Memory B cell (primary cell): ENCODE measurements around the gene KAT14.
"Not testable (repeated sequence)": the region's sequence is repeated elsewhere in the genome, so short reads cannot be mapped to it uniquely, and the experiment has no call there.

Experiments used
- ATAC-seq: fragments of 150-1000 bp; cut with Tn5 transposase; 2 replicates; pipeline ENCODE4 v1.10.0; 2021; ENCODE audit warnings: low read depth, mild to moderate bottlenecking, moderate library complexity
- DNase-seq, 2 donors: peaks; one replicate each; pipeline ENCODE4 v3.0.0; 2022; ENCODE audit warnings: low spot score in 2 of 2
- H3K27ac Mint-ChIP-seq: one replicate; pipeline ENCODE4 v1.8.0; 2022; ENCODE audit warnings: mild to moderate bottlenecking, moderate library complexity, mixed read lengths
- H3K27me3 Mint-ChIP-seq: one replicate; pipeline ENCODE4 v1.8.0; 2022; ENCODE audit warnings: mixed read lengths
- H3K36me3 Mint-ChIP-seq: one replicate; pipeline ENCODE4 v1.8.0; 2022; ENCODE audit warnings: mild to moderate bottlenecking, mixed read lengths
- H3K4me1 Mint-ChIP-seq: one replicate; pipeline ENCODE4 v1.8.0; 2022; ENCODE audit warnings: mixed read lengths
- H3K4me3 Mint-ChIP-seq: one replicate; pipeline ENCODE4 v1.8.0; 2022; ENCODE audit warnings: mild to moderate bottlenecking, moderate library complexity, mixed read lengths
- H3K9me3 Mint-ChIP-seq: one replicate; pipeline ENCODE4 v1.8.0; 2022; ENCODE audit warnings: mixed read lengths

KAT14 gene

GRCh38 chr20:18137412-18138265 lies at the start of gene KAT14, which contains the start of gene PET117:
Gene KAT14 (plus strand): TSS chr20:18137863. CDS start chr20:18142661, 4,798 bp downstream.
Gene PET117 (plus strand): TSS chr20:18137863. CDS start chr20:18137956, 93 bp downstream.
- Mint-ChIP-seq H3K4me3 (peak within 1 kb of the TSS; percentile 89), H3K27me3 (no peaks in the 10 kb centered on the region), H3K9me3 (no peaks in the 10 kb centered on the region), H3K4me1 (peaks cover 29% of the 10 kb centered on the region), H3K36me3 (peaks cover 7% of the 10 kb centered on the region), H3K27ac (peak within 1 kb of the TSS; percentile 92)
- peak; percentile 86 for ATAC-seq
- peak; percentile 91 to 97 for DNase-seq

GRCh38 chr20:18088298-18088697 lies 49.4 kb upstream of the KAT14 start:
- not testable (repeated sequence) for DNase-seq, H3K27me3 Mint-ChIP-seq, H3K9me3 Mint-ChIP-seq, ATAC-seq, H3K4me1 Mint-ChIP-seq, H3K27ac Mint-ChIP-seq, H3K36me3 Mint-ChIP-seq, H3K4me3 Mint-ChIP-seq

GRCh38 chr20:18088841-18089240 lies 48.8 kb upstream of the KAT14 start:
- not testable (repeated sequence) for ATAC-seq, H3K4me1 Mint-ChIP-seq, H3K9me3 Mint-ChIP-seq

GRCh38 chr20:18090044-18090443 lies 47.6 kb upstream of the KAT14 start:
- no peak for ATAC-seq
- no peak overlapping the region for H3K27ac Mint-ChIP-seq
- H3K27me3 Mint-ChIP-seq = peaks cover 8% of the 10 kb centered on the region

More at GRCh38 chr20:18088841-18089240, 48.8 kb upstream of the KAT14 start:
- not testable (repeated sequence) for H3K4me3 Mint-ChIP-seq, H3K36me3 Mint-ChIP-seq, H3K27ac Mint-ChIP-seq, DNase-seq, H3K27me3 Mint-ChIP-seq

GRCh38 chr20:18090477-18090876 lies 47.2 kb upstream of the KAT14 start:
- no peak overlapping the region for H3K4me3 Mint-ChIP-seq
- H3K4me1 Mint-ChIP-seq = no peaks in the 10 kb centered on the region
- H3K36me3 Mint-ChIP-seq = no peaks in the 10 kb centered on the region
- ATAC-seq (no peak), DNase-seq (no peak)
- peaks cover 8% of the 10 kb centered on the region for H3K27me3 Mint-ChIP-seq
- peaks cover 2% of the 10 kb centered on the region for H3K9me3 Mint-ChIP-seq
- no peak overlapping the region for H3K27ac Mint-ChIP-seq

More at GRCh38 chr20:18090044-18090443, 47.6 kb upstream of the KAT14 start:
- Mint-ChIP-seq H3K4me1 (no peaks in the 10 kb centered on the region), H3K9me3 (peaks cover 2% of the 10 kb centered on the region), H3K36me3 (no peaks in the 10 kb centered on the region), H3K4me3 (no peak overlapping the region)
- DNase-seq = no peak

- DNase-seq (no peak), ATAC-seq (no peak)
- Mint-ChIP-seq H3K9me3 (peaks cover 2% of the 10 kb centered on the region), H3K4me3 (no peak overlapping the region), H3K36me3 (no peaks in the 10 kb centered on the region), H3K27me3 (peaks cover 7% of the 10 kb centered on the region), H3K4me1 (no peaks in the 10 kb centered on the region), H3K27ac (no peak overlapping the region)
Measured at GRCh38 chr20:18091623-18092022, 46.0 kb upstream of the KAT14 start.

GRCh38 chr20:18092890-18093289 lies 44.8 kb upstream of the KAT14 start:
- Mint-ChIP-seq H3K4me1 (no peaks in the 10 kb centered on the region), H3K36me3 (no peaks in the 10 kb centered on the region), H3K27me3 (peaks cover 7% of the 10 kb centered on the region), H3K9me3 (peaks cover 2% of the 10 kb centered on the region), H3K27ac (no peak overlapping the region), H3K4me3 (no peak overlapping the region)
- DNase-seq (no peak), ATAC-seq (no peak)

- Mint-ChIP-seq H3K4me3 (no peak overlapping the region), H3K27me3 (peaks cover 7% of the 10 kb centered on the region), H3K9me3 (peaks cover 1% of the 10 kb centered on the region), H3K27ac (no peak overlapping the region), H3K36me3 (no peaks in the 10 kb centered on the region), H3K4me1 (no peaks in the 10 kb centered on the region)
- ATAC-seq (no peak), DNase-seq (no peak)
Measured at GRCh38 chr20:18093388-18093787, 44.3 kb upstream of the KAT14 start.

- Mint-ChIP-seq H3K27me3 (peaks cover 7% of the 10 kb centered on the region), H3K4me1 (no peaks in the 10 kb centered on the region), H3K36me3 (no peaks in the 10 kb centered on the region), H3K9me3 (no peaks in the 10 kb centered on the region), H3K4me3 (no peak overlapping the region), H3K27ac (no peak overlapping the region)
- DNase-seq (no peak), ATAC-seq (no peak)
Measured at GRCh38 chr20:18094191-18094590, 43.5 kb upstream of the KAT14 start.

GRCh38 chr20:18100569-18100968 lies 37.1 kb upstream of the KAT14 start:
- not testable (repeated sequence) for H3K4me1 Mint-ChIP-seq, DNase-seq, H3K4me3 Mint-ChIP-seq, H3K27ac Mint-ChIP-seq, H3K9me3 Mint-ChIP-seq, H3K36me3 Mint-ChIP-seq, H3K27me3 Mint-ChIP-seq, ATAC-seq

- H3K4me3 Mint-ChIP-seq = no peak overlapping the region
- DNase-seq (no peak), ATAC-seq (no peak)
- no peaks in the 10 kb centered on the region for H3K4me1 Mint-ChIP-seq
- H3K9me3 Mint-ChIP-seq = no peaks in the 10 kb centered on the region
- peaks cover 6% of the 10 kb centered on the region for H3K27me3 Mint-ChIP-seq
- no peak overlapping the region for H3K27ac Mint-ChIP-seq
- H3K36me3 Mint-ChIP-seq = no peaks in the 10 kb centered on the region
Measured at GRCh38 chr20:18101125-18101810, 36.4 kb upstream of the KAT14 start.

GRCh38 chr20:18103497-18103896 lies 34.2 kb upstream of the KAT14 start:
- H3K9me3 Mint-ChIP-seq = peaks cover 1% of the 10 kb centered on the region
- peaks cover 4% of the 10 kb centered on the region for H3K27me3 Mint-ChIP-seq
- H3K4me3 Mint-ChIP-seq = no peak overlapping the region
- H3K4me1 Mint-ChIP-seq = no peaks in the 10 kb centered on the region
- ATAC-seq (no peak), DNase-seq (no peak)
- no peaks in the 10 kb centered on the region for H3K36me3 Mint-ChIP-seq
- H3K27ac Mint-ChIP-seq = no peak overlapping the region

- DNase-seq (no peak), ATAC-seq (no peak)
- Mint-ChIP-seq H3K4me3 (no peak overlapping the region), H3K27me3 (no peaks in the 10 kb centered on the region), H3K4me1 (no peaks in the 10 kb centered on the region), H3K27ac (no peak overlapping the region), H3K36me3 (no peaks in the 10 kb centered on the region), H3K9me3 (peaks cover 7% of the 10 kb centered on the region)
Measured at GRCh38 chr20:18108326-18108725, 29.3 kb upstream of the KAT14 start.

- H3K9me3 Mint-ChIP-seq, H3K4me1 Mint-ChIP-seq, ATAC-seq, H3K27me3 Mint-ChIP-seq, H3K4me3 Mint-ChIP-seq, DNase-seq, H3K36me3 Mint-ChIP-seq: not testable (repeated sequence)
- H3K27ac Mint-ChIP-seq = peak overlapping the region; percentile 9
Measured at GRCh38 chr20:18128574-18128973, 9.1 kb upstream of the KAT14 start.
